Kidney (tissue), 14 donors: ENCODE results near the gene TADA2B. TPM values are rescaled to one million over a fixed set of nuclear protein-coding genes. Genes with fewer than 3 reads are reported as not detected.

Experiments used
- DNase-seq, 5 donors: peaks; one replicate each; pipeline ENCODE4 v3.0.0-alpha.2; 2013 to 2020
- FAIRE-seq: peaks from 2 replicates; lab custom pipeline; 2012; peaks lifted over from hg19 to GRCh38; lab: Jason Lieb, UNC
- H3K27ac ChIP-seq, 2 donors: one replicate each; pipeline ENCODE4 v1.7.0; 2013; ENCODE audit warnings: low read depth in 2 of 2, low read length in 2 of 2, inconsistent platforms in 1 of 2
- H3K27me3 ChIP-seq: one replicate; pipeline ENCODE4 v1.7.1; 2013; ENCODE audit warnings: low read length, inconsistent platforms; ENCODE audit not compliant: control insufficient read depth, insufficient read depth
- H3K36me3 ChIP-seq, 3 donors: one replicate each; pipeline versions ENCODE4 v1.7.0 to v1.7.1; 2013; ENCODE audit warnings: low read length in 3 of 3, control low read depth in 1 of 3, inconsistent platforms in 1 of 3; ENCODE audit not compliant: insufficient read depth in 3 of 3, control insufficient read depth in 2 of 3
- H3K4me1 ChIP-seq, 3 donors: one replicate each; pipeline versions ENCODE4 v1.7.0 to v1.7.1; 2013; ENCODE audit warnings: low read length in 3 of 3, inconsistent platforms in 1 of 3, low read depth in 1 of 3; ENCODE audit not compliant: control insufficient read depth in 2 of 3, insufficient read depth in 2 of 3
- H3K4me3 ChIP-seq, 3 donors: one replicate each; pipeline versions ENCODE4 v1.7.0 to v1.8.1; 2013; ENCODE audit warnings: low read length in 3 of 3, control low read depth in 1 of 3, inconsistent platforms in 1 of 3
- H3K9ac ChIP-seq, 3 donors: one replicate each; pipeline versions ENCODE4 v1.7.0 to v1.7.1; 2013; ENCODE audit warnings: low read length in 3 of 3, control low read depth in 1 of 3, inconsistent platforms in 1 of 3
- H3K9me3 ChIP-seq, 3 donors: one replicate each; pipeline versions ENCODE4 v1.7.0 to v1.7.1; 2013; ENCODE audit warnings: low read length in 3 of 3, control low read depth in 1 of 3, inconsistent platforms in 1 of 3; ENCODE audit not compliant: control insufficient read depth in 2 of 3, insufficient read depth in 1 of 3
- CTCF ChIP-seq: IDR thresholded peaks from 3 replicates; pipeline ENCODE4 v1.5.1; 2012; ENCODE audit warnings: mild to moderate bottlenecking, moderate library complexity, borderline replicate concordance; ENCODE audit not compliant: insufficient read depth; ENCODE audit errors: extremely low read depth
- intact Hi-C: fragments of 100-400 bp; cut with DNase I; formaldehyde crosslinking; loops from one replicate; pipeline ENCODE4 v1.11.1; 2022
- polyA plus RNA-seq: library from polyadenylated mRNA; stranded (reverse); fragments of 350-450 nt; fragmentation: Illumina TruSeq; extraction: RNeasy Lipid Tissue Mini Kit (QIAGEN cat#74804); gene quantifications from one replicate; pipeline ENCODE4 v1.2.3, GENCODE V29; 2014; ENCODE audit warnings: low read depth, low replicate concordance; ENCODE audit not compliant: insufficient read depth
- total RNA-seq: library from RNA; stranded (reverse); fragmentation: NEBNext Ultra II Directional; extraction: Animal tissue kit (Norgen Biotek cat#: 25700); gene quantifications from one replicate; pipeline ENCODE4 v1.2.1, GENCODE V29; 2021
- donor health status: control.
- donor health status: control.
- donor health status: control.
- donor health status: control.
- donor health status: control.
- donor health status: DM: yes; HTN: yes; CAD: no.
- donor health status: Normal renal cell carcinoma (clear cell type).

Gene TADA2B
- total and polyA plus RNA-seq, 2 donors from 2014 or later: 14.2 to 30.5 TPM

DNA sequence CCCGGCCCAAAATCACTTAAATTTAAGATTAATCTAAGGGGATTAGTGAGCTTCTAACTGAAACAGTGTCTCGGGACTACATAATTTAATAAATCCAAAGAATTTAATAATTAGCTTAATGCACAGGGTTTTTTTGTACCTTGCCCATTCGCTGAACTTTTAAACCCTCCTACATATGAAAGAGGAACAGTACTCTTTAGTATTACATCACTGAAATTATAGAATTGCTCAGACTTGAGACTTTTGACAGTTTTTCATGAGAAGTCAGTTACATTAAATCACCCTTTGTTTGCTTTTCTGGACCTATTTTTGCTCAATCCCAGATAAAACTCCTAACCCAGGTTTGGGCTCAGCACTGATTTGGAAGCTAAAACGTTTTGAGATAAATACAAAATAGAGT lies 2.4 kb upstream of the TADA2B start:
- no peaks in the 10 kb centered on the region for H3K27me3 ChIP-seq
- no peak overlapping the region for H3K27ac ChIP-seq
- no peaks in the 10 kb centered on the region for H3K9me3 ChIP-seq
- H3K36me3 ChIP-seq: no peaks in the 10 kb centered on the region
- FAIRE-seq (no peak), DNase-seq (no peak)
- intact Hi-C loops: no loop called here
- no peak overlapping the region for H3K9ac ChIP-seq
- peaks cover 2 to 24% (median 15%) of the 10 kb centered on the region in 3 donors for H3K4me1 ChIP-seq
- no peak for TF ChIP-seq CTCF
- no peak overlapping the region for H3K4me3 ChIP-seq

DNA sequence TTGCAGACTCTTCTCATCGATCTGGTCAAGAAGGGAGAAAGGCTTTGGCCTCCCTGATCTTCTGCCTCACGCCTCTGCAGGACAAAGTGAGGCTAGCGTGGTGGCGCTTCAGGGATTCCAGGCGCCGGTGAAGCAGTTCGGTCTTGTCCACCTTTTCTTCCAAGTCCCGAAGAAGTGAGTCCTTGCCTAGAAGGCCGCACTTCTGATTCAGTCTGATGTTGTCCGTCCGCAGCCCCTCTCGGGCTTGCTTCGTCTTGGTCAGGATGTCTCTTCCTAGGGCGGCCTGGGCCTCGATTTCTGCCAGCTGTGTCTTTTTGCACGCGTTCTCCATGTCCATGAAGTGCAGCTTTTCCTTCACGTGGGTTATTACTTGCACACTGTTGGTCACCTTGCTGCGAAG lies 1.9 kb upstream of the TADA2B start:
- no peak for DNase-seq
- no peaks in the 10 kb centered on the region for H3K9me3 ChIP-seq
- intact Hi-C loops: no loop called here
- no peaks in the 10 kb centered on the region for H3K36me3 ChIP-seq
- H3K27ac ChIP-seq: no peak overlapping the region
- H3K9ac ChIP-seq: no peak overlapping the region
- no peaks in the 10 kb centered on the region for H3K27me3 ChIP-seq
- FAIRE-seq: no peak
- TF ChIP-seq CTCF: no peak
- no peak overlapping the region for H3K4me3 ChIP-seq
- peaks cover 2 to 29% (median 20%) of the 10 kb centered on the region in 3 donors for H3K4me1 ChIP-seq

GRCh38 chr4:7041801-7042502 lies 1.2 kb upstream of the TADA2B start:
- intact Hi-C loops: no loop called here
- Histone ChIP-seq H3K9me3 (no peaks in the 10 kb centered on the region), H3K4me3 (peak overlapping the region; percentile 48 to 73 (median 71)), H3K27me3 (no peaks in the 10 kb centered on the region), H3K27ac (peak overlapping the region in 1 of 2 donors; percentile 51), H3K4me1 (peaks cover 2 to 34% (median 25%) of the 10 kb centered on the region in 3 donors), H3K36me3 (no peaks in the 10 kb centered on the region), H3K9ac (peak overlapping the region in 1 of 3 donors; percentile 52)
- FAIRE-seq: no peak
- no peak for TF ChIP-seq CTCF
- DNase-seq: peak in 4 of 5 donors; percentile 24 to 90 (median 58)
